Activated T-cell treated with anti-CD3 and anti-CD28 coated beads for 48 hours (primary cell): Measurements from ENCODE around the gene DUSP16.
"Not testable (repeated sequence)": the region's sequence is repeated elsewhere in the genome, so short reads cannot be mapped to it uniquely, and the experiment has no call there.

Source experiments
- DNase-seq: peaks from one replicate; pipeline ENCODE4 v3.0.0-alpha.2; 2020; ENCODE audit warnings: low read depth

The DUSP16 gene, protein sequence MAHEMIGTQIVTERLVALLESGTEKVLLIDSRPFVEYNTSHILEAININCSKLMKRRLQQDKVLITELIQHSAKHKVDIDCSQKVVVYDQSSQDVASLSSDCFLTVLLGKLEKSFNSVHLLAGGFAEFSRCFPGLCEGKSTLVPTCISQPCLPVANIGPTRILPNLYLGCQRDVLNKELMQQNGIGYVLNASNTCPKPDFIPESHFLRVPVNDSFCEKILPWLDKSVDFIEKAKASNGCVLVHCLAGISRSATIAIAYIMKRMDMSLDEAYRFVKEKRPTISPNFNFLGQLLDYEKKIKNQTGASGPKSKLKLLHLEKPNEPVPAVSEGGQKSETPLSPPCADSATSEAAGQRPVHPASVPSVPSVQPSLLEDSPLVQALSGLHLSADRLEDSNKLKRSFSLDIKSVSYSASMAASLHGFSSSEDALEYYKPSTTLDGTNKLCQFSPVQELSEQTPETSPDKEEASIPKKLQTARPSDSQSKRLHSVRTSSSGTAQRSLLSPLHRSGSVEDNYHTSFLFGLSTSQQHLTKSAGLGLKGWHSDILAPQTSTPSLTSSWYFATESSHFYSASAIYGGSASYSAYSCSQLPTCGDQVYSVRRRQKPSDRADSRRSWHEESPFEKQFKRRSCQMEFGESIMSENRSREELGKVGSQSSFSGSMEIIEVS

DNA sequence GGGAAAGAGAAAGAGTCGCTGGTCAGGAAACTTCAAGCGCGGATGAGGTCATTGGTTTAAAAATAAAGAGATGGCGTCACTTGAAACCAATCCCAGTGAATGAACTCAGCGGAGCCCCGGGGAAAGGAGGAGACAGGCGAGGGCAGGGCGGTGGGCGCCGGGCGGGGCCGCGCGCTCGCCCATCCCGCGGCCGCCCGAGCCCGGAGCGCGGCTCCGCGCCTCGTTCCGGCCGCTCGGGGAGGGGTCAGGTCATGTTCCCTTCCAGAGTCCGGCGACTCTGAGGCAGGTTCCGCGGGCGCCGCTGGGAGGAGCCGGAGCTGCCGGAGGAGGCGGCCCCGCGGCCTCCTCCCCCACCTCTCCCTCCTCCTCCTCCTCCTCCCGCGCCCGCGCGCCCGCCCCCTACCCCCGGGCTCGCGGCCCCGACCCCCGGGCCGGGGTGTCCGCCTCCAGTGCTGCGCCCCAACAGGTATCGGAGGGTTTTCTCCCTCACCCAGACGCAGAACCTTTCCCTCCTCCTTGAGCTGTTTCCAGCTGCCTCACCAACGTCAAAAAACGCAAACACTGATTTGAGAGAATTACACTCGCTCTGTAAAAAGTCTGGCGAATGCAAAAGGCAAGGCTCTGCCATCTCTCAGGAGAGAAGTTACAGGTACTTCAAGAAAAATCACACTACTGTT, at the start of gene DUSP16:
TSS of gene DUSP16 (minus strand) at position 279 of the 677 bp plus-strand sequence. CDS start 41,765 bp downstream, outside the sequence.
- peak; percentile 71 for DNase-seq

DNA sequence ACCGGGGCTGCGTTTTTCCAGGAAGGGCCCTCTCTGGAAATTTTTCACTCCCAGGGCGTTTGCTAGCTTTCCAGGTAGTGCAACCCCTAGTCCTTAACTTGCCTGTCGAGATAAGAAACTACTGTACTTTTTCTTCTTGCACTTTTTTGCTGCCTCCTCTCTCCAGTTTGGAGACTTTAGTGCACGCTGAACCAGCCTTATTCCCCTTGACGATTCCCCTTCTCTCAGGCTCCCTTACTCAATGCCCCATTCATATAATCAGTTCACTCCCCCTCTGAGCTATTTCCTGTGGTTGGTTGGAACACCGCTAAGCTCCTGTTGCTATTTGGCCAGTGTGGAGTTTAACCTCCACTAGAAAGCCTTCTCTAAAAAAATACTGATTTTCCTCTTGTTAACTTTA, 49.7 kb upstream of the DUSP16 start:
- DNase-seq: no peak

DNA sequence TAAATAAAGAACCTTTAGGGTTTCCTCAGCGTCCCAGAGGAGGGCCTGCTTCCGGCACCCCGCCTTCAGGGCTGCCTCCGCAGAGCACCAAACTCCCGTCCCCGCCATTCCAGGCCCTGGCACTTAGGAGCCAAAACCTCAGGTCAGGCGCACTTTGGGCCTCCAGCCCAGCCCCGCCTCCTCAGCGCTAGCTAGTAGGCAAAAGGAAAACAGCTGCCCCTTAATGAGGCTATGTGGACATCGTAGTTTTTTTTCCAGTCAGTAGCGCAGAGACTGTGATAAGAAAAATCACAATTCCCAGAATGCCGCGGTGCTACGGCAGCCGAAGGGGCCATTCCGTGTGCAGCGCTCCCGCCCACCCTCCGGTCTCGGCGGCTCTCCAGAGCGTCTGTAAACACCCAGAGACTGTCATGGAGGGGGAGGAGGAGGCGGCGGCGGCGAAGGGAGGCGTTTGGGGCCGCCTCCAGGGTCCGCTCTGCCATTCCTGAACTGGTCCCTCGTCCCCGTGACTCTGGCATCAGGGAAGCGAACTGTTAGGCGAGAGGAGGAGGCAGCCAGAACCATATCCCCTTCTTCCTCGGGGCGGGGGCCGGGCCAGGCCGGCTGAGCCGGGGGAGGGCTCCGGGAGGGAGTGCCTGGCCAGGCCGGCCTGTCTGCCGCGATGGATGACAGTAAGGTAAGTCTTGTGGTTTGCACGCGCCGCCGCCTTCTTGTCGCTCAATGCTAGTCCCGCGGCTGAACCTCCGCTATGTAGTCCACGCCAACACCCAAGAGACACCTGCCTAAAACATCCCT, 49.0 kb upstream of the DUSP16 start, which contains the start of gene CREBL2:
TSS of gene CREBL2 (plus strand) at position 365 of the 795 bp plus-strand sequence. CDS start at position 662, 297 bp downstream.
- peak; percentile 84 for DNase-seq

GRCh38 chr12:12610711-12611110, 48.0 kb upstream of the DUSP16 start:
- no peak for DNase-seq

- DNase-seq: no peak
Measured at GRCh38 chr12:12609692-12610091, 47.0 kb upstream of the DUSP16 start.

GRCh38 chr12:12608557-12608957, 45.9 kb upstream of the DUSP16 start:
- DNase-seq: peak; percentile 4

- no peak for DNase-seq
Measured at GRCh38 chr12:12606781-12607589, 44.3 kb upstream of the DUSP16 start.

- no peak for DNase-seq
Measured at GRCh38 chr12:12604740-12605139, 42.1 kb upstream of the DUSP16 start.

DNA sequence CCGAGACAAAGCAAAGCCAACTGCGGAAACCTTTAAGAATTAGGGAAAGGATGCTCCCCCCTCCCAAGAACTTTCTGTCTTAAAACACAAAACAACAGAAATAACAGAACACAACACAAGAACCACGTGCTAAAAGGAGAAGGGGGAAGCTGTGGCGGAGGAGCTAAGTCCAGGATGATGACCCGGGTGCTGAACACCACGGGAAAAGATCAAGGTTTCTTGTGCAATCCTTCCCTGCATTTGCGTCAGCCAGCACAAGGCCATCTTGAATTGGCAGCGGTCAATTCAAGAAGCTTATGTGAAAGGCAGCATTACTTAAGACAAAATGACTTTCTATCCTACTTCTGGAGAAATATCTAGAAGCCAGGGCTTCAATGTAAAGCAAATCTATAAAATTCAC, 38.0 kb upstream of the DUSP16 start:
- DNase-seq: no peak

GRCh38 chr12:12599750-12600643, 37.3 kb upstream of the DUSP16 start:
- no peak for DNase-seq

- DNase-seq: no peak
Measured at GRCh38 chr12:12598864-12599263, 36.2 kb upstream of the DUSP16 start.

DNA sequence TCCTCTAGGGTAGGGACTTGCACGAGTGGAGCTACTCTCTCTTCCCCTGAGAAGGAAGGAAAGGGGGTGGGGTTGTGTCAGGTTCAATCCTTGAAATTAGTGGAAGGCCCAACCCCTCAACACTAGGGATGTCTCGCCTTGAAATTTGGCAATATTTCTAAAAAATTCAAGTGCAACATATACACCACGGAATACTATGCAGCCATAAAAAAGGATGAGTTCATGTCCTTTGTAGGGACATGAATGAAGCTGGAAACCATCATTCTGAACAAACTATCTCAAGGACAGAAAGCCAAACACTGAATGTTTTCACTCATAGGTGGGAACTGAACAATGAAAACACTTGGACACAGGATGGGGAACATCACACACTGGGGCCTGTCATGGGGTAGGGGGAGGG, 33.9 kb upstream of the DUSP16 start:
- DNase-seq: not testable (repeated sequence)

- DNase-seq: not testable (repeated sequence)
Measured at GRCh38 chr12:12595929-12596328, 33.3 kb upstream of the DUSP16 start.

- DNase-seq: no peak
Measured at GRCh38 chr12:12592930-12593329, 30.3 kb upstream of the DUSP16 start.

DNA sequence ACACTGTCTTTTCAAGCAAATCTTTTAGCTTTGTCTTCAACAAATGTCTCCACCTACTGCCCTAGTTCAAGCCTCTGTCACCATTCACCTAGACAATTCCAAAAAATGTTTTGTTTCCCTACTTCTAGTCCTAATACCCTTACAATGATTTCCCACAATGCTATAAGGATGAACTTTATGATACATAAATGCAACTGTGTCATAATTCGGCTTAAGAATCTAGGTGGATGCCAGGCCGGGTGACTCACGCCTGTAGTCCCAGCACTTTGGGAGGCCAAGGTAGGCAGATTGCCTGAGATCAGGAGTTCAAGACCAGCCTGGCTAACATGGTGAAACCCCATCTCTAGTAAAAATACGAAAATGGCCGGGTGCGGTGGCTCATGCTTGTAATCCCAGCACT, 28.3 kb upstream of the DUSP16 start:
- DNase-seq: no peak

DNA sequence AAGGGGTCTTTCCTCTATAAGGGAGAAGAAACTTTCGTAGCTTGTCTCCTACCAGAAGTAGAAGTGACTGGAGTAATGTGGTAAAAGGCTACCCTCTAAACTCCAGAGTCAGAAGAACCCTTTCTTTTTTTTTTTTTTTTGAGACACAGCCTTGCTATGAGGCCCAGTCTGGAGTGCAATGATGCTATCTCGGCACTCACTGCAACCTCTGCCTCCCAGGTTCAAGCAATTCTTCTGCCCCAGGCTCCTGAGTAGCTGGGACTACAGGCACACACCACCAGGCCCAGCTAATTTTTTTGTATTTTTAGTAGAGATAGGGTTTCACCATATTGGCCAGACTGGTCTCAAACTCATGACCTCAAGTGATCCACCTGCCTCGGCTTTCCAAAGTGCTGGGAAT, 25.8 kb upstream of the DUSP16 start:
- not testable (repeated sequence) for DNase-seq

DNA sequence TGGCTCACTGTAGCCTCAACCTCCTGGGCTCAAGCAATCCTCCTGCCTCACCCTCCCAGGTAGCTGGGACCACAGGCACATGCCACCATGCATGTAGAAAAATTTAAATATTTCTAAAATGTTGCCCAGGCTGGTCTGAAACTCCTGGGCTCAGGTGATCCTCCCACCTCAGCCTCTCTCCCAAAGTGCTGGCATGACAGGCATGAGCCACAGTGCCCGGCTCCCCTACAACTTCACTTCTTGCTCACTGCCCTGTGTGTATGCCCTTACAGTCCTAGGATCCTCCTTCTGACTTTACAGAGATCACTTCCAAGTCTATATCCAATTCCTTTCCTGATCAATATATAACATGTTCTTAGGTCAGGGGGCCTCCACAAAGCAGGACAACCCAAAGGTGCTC, 25.2 kb upstream of the DUSP16 start:
- DNase-seq: no peak

DNA sequence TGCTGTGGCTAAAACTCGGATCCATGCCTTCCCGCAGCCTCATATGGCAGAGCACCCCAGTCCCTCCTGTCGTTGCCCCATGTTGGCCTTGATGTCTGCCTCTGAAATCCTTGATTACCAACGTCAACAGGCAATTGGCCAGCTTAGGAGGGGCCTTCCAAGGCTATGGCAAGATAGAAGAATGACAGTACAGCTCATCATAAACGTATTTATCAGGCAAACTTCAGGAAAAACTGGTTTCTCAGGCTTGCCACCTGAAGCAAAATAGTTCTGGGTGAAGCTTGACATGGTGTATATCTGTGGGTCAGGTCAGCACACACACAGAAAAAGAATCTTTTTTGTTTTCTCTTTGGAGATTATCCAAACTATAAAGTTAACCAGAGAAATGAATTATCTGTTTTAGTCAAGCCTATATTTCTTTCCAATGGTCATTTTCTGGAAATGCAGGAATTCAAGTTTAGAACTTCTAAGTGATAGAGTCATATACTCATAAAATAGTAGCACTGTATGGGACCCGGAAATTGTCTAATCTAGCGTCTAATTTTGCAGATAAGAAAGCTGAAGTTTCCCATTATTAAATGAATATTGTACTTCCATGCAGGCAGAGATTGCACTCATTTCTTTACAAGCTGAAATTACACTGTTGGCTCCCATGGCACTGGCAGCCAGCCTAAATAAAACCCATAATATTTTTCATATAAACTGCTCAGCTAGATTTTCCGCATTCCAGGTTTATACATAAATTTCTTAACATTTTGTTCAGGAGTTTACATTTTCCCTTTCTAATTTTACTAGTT, 24.4 kb upstream of the DUSP16 start:
- DNase-seq: no peak
